Kidney capillary endothelial cell (primary cell): ENCODE results near the gene COL13A1.
A peak's percentile ranks its signal among the peaks of the same experiment; 100 is the strongest.

Experiments used
- DNase-seq: peaks from one replicate; pipeline ENCODE4 v3.0.0-alpha.2; 2018; ENCODE audit warnings: low spot score

The COL13A1 gene

DNA sequence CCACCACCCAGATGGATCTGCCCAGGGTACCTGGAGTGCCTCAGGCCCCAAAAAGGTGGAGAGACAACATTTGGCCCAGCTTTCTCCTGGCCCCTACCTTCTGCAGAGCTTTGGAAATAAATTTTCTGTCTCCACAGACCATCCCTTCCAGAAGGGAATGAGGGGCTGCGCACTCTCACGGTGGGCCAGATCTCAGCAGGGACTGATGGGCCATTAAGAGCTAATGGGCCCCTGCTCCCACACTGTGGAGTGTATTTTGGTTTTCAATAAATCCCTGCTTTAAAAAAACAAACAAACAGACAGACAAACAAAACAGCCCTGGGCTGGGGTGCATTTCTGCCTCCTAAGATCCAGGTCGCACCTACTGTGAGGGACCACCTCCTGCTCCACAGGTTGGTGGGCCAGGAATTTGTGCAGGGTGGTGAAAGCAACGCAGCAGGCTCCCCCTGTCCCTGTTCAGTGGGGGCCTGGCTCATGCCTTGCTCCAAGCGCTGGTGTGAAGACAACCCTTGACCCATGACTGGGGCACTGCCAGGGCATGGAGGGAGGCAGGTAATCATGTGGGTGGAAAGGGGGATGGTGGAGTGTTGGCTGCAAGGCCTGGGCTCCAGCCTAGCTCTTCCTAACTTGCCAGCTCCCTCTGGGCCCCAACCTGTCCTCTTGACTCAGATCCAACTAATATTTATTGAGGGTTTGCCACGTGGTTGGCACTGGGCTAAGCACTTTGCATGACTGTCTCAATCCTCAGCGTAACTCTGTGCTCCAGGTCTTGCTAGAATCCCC is 88.5 kb downstream of the COL13A1 start:
- DNase-seq, result no peak

DNA sequence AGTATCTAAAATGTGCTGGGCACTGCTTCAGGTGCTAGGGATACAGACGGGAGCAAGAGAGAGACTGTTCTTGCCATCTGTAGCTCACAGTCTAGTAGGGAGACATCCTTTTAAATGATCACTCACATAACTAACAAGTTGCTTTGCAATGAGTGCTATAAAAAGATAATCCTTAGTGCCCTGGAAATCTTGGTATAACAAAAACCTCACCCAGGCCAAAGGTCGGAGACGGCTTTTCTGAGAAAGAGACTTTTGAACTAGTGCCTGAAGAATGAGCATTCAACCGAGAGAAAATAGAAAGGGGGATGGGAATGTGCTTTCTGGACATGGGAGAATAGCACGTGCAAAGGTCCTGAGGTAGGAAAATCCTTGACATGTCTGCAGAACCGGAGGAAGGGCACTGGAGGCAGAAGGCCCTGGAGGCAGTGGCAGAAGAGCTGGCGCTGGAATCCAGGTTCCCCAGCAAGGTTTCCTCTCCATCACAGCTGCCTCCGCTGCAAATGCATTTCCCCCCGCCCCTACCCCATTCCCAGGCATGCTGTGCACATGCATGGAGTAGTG is 89.4 kb downstream of the COL13A1 start:
- DNase-seq, result no peak

DNA sequence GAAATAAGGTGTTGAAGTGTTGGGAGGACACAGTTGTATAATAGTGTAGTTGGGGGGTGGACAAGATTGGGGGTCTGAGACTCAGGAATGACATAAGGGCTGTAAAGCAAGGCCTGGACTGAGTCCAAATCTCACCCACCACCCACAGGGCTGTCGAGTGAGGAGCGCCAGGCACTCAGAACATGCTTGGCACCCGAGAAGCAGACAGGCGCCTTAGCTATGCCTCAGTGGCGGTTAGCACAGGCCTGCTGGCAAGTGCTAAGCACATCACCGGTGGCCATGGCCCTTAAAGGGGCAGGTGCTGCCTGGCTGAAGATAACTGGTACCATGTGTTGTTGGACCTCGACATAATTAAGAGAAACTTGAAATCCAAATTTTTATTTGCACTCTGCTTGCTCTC is 90.7 kb downstream of the COL13A1 start:
- no peak for DNase-seq

DNA sequence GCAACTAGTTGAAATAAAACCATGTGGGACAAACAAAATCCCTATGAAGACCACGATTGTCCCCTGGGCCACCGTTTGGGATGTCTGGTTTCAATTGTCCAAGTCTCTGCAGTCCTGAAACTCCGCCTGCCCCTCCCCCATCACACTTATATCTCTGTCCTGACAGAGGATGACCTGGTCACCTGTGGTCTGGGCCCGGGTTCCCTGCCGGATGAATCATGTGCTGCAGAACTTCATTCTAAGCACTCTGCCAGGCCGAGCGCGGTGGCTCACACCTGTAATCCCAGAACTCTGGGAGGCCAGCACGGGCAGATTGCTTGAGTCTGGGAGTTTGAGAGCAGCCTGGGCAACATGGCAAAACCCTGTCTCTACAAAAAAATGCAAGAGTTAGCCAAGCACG is 91.1 kb downstream of the COL13A1 start:
- DNase-seq, result no peak

DNA sequence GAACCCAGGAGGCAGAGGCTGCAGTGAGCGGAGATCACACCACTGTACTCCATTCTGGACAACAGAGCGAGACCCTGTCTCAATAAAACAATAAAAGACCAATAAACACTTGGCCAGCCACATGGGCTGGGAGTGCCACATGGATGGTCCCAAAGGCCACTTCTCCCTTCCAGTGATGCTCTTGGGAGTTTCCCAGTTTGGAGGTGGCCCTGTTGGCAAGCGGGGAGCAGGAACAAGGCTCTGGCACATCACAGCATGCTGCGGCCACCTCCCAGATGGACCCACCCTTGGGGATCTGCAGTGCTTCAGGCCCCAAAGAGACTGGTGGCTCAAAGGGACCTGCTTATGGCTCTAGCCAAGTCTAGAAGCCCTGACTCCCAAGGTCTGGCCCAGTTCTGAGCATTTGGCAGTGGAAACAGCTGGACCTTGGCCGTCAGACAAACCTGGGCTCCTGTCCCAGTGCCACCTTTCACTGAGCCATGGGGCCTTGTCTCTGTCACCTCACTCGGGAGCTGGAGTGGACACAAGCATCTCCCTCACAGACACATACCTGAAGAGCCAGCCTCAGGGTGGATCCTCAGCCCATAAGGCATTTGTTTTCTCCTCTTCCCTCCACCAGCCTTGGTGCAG is 91.7 kb downstream of the COL13A1 start:
- DNase-seq, result no peak

DNA sequence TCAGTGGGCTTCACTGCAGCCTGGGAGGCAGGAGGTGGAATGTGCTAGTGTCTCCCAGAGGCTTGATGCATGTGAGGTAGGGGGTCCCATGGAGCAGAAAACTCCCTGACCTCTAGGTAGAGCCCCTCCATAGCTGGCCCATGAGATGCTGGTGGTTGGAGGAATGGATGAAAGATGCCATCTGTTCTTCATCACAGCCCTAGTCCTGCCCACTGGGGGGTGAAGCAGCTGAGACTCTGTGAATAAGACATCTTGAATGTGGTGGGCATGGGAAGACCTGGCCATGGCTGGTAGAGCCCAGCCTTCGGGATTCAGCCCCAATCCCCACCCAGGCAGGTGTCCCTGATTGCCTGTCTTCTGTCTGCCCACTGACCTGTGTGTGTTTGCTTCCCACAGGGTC is 92.5 kb downstream of the COL13A1 start:
- no peak for DNase-seq

DNA sequence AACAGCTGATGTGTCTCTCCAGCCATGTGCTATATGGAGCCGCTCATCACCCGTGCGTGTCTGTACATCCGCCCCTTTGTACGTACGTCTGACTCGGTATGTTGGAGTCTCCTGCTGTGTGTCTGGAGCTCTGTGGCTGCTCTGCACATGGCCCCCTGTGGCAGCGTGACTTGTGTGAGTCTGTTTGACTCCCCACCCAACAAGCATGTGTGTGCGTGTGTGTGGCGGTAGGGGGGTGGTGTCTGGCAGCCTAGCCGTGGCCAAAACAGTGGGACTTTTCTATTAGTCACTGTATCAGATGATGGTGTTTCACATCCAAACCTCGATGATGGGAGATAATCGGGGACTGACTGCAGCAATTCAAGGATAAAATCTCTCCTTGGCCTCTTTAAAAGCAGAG is 94.1 kb downstream of the COL13A1 start:
- no peak for DNase-seq

DNA sequence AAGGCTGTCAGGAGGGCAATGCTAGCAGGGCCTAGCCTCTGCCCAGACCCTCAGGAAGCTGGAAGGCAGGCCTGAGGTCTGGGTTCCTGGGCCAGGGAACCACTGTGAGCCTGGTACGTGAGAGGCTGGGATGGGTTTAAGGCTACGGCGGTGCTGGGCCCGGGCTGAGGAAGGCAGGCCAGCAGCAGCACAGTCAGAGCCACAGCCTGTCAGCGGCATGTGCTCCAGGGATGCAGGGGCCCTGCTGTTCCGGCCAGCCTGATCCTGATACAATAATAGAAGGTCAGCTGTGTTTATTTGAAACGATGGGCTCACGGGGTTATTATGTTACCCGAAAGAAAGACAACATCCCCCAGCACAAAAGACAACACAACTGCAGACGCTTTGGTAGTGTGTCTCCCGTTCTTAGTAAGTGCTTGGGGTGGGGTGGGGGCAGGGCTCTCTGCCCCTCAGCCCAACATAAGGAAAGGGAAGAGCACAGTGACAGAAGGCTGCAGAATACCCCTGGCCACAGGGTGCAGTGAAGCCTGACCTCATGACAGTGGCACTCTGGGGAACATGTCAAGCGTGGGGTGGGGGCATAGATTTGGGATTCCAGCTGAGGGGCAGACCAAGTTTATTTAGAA is 95.0 kb downstream of the COL13A1 start:
- DNase-seq, result no peak

DNA sequence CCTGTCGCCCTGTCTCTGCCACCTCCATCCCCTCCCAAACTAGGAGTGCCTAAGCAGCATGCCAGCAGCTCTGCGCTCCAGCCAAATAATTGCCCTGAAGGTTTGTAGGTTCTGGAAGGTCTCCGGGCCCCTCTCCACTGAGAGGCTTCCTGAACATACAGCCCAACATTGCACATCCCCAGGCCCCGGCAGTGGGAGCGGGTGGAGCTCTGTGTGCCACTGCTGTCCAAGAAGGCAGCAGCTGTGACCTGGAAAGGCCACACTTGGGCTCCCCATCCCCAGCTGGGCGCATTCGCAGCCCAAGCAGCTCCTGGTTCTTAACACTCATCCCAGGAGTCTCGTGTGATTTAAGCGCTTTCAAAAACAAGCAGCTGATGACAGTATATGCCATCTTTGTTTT is 95.7 kb downstream of the COL13A1 start:
- no peak for DNase-seq

DNA sequence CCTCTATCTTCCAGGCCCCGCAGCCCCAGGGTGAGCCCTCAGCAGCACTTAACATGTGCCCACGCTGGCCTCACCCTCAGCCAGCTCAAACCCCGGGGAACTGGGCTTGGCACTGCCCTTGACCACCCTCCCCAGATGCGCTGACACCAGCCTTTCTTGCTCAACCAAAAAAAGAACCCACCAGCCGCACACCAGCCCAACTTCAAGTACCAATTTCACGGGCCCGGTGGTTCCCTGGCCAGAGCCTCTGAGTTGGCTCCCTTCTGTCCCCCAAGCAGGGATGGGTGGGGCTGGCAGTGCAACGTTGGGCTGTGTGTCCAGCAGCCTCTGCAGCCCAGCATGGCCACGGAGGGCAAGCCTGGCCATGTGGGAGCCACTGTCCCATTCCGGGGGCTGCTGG is 96.3 kb downstream of the COL13A1 start:
- no peak for DNase-seq

DNA sequence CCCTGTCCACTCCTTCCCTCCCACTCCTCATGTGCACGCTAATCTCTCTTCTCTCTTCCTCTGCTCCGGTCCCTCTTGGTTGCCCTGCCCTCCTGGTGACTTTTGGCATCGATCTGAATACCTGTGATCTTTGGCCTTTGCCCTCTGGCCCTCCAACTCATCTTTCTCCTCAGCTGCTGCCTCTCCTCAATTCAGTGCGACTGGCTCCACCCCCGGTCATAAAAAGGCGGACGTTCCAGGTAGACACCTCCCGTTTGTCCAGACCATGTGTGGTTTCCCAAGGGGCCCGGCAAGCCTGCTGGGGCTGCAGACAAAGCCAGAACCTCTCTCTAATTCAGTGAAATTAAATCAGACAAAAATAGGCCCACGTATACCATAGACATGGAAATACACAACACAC is 96.8 kb downstream of the COL13A1 start:
- DNase-seq, result no peak

DNA sequence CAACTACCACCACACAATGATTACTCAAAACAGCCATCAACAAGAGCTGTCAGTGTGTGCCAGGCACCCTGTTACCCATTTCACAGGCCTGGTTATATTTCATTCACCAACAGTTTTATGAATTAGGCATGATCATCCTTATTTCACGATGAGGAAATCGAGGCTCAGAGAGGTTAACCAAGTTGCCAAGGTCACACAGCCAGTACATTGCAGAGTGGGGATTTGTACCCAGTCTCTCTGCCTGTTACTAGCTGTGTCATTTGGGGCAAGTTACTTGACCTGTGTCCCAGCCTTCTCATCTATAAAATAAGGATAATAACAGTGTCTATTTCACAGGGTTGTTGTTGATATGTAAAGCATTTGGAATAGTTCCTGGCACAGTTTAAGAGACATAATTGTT is 97.2 kb downstream of the COL13A1 start:
- no peak for DNase-seq

DNA sequence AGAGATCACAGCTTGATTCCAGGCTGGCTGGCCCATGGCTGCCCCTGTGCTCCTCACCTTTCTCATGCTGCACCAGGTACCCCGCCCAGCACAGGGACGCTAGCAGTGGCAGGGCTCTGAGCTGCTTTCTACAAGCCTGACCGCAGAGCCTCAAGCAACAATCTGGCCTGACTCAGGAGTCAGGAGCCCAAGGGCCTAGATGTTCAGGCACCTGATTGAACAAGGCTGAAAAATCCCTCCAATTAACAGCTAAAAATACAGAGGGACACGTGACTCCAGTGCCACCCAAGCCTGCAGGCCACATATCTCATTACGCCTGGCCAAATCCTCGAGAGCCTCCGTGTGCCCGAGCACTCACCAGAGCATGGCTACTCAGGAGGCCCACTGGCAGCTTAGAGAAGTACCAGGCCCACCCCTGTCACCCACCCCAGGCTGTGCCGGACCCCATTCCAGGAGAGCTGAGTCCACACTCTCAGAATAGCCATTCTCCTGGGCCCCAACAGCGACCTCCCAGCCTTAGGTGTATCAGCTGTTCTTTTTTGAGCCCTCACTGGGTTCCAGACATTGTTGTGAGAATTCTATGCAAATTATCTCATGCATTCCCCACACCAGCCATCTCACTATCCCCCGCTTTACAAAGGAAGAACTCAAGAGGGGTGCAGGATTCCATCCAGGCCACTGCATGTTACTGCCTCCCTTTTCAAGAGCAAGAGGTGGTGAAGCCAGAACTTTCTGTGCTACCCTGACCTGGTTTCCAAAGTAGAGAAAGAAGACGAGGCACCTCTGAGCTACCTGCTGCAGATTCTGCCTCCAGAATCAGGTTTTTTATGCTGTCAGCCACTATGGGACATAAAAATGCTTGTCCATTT is 98.3 kb downstream of the COL13A1 start:
- DNase-seq, result no peak

DNA sequence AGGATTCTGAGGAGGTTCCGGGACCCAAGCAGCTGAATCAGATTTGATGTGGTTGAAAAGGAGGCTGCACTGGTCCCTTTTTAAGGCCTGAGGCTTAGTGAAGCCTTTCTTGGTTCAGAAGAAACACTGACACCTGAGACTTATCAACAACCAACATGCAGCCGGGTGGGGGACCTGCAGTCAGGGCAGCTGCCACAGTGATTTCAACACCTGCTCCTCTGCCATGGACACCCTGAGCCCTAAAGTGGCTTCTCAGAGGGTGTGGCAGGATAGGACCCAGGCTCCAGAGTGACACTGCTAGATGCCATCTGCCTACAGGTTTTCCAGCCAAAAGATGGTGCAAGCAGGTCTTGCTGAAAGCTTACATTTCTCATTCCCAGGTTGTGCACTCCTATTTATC is 99.3 kb downstream of the COL13A1 start:
- DNase-seq, result no peak

DNA sequence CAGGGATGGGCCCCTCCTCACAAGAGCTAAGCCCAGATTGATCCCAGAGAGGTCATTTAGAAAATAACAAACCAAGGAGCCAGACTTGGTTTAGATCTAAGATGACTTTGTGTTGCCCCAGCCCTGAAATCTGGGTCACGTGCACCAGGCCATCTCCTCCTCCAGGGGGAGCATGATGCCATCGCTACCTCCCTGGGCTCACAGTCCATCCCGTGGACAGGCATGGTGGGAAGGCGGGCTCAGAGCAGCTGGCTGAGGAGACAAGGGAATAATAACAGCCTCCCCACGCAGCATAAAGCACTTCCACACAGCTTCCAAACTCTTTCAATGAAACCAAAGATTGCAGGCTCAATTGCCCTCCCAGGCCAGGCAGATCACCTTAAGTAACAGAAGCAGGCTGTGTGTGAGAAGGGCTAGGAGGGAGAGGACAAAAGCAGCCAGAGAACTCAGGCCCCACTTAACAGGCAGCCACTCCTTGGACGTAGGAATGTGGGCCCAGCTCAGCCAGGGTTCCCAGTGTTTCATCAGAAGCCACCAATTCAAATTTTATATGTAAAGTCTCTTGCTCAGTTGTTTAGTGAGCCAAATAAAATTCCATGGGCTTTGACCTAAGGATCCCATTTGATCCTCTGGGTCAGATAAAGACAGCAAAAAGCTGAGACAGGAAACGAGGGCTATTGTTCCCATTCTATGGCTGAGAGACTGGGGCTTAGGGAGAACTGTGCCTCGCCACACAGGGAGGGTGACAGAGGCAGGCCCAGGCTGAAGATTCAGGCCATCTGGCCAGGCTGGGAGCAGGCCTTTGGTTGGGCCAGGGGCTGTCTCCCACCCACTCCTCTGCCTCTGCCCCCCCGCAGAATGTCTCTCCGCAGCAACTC is 100.2 kb downstream of the COL13A1 start:
- peak; percentile 34 for DNase-seq

DNA sequence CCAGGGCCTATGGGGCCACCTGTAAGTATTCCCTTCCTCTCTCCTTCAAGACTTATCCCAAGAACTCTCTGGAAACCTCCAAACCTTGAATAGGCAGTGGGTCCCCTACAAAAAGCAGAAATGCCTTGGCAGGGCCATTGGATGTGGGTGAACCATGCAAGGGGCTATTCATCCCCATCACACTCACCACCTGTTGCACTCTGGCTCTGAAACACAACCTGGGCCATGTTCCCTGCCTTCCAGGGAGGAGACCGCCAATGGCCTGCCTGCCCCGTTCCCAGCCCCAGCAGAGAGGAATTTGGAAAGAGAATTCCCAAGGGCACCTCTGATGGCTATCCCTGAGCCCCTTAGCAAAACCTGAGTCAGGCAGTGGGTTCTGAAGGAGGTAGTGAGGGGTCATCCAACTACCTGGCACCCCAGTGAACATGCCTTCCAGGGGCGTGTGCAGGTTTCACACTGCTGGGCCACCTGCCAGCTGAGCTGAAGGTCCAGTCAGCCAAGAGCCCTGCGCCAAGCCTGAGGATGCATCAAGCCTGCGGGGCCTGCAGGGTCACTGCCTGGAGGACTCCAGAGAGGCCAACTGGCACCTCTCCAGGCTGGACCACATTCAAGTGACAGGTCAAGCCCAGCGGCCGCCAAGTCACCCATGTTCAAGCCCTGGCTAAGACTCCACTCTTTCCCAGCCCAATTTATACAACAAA is 101.3 kb downstream of the COL13A1 start:
- DNase-seq, result no peak

DNA sequence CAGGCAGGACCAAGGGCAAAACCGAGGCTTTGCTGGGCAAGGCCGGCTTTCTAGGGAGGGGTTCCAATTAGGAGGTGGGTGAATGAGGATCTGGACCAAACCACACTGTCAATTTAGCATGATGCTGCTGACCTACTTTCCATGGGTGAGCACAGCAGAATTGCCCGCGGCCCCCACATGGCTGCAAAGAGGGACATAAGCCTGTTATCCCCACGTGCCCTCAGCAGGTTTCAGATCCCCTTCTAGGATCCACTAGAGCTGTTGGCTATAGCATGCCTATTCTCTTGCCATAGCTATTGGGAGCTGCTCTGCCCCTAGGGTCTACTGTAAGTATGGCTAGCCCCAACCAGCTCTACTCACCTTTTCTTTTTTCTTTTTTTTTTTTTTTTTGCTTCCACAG is 102.8 kb downstream of the COL13A1 start:
- DNase-seq, result no peak

DNA sequence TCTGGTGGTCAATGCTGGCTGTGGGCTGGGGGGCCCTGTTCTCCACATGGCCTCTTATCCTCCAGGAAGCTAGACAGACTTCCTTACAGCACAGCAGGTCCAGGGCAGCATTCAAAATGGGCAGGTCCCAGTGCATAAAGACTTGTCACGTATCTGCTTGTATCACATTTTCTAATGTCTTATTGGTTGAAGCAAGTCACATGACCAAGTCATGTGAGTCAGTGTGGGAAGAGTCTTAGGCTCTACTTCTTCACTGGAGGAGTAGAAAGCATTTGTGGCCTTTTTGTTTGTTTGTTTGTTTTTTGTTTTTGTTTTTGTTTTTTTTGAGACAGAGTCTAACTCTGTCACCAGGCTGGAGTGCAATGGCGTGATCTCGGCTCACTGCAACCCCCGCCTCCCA is 104.7 kb downstream of the COL13A1 start:
- DNase-seq, result no peak

DNA sequence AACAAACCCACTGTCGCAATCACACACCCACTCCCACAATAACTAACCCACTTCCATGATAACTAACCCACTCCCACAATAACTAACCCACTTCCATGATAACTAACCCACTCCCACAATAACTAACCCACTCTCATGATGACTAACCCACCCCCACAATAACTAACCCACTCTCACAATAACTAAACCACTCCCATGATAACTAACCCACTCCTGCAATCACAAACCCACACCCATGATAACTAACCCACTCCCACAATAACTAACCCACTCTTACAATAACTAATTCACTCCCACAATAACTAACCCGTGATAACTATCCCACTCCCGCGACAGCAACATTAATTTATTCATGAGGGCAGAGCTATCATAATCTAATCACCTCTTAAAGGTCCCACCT is 105.8 kb downstream of the COL13A1 start:
- DNase-seq, result no peak

DNA sequence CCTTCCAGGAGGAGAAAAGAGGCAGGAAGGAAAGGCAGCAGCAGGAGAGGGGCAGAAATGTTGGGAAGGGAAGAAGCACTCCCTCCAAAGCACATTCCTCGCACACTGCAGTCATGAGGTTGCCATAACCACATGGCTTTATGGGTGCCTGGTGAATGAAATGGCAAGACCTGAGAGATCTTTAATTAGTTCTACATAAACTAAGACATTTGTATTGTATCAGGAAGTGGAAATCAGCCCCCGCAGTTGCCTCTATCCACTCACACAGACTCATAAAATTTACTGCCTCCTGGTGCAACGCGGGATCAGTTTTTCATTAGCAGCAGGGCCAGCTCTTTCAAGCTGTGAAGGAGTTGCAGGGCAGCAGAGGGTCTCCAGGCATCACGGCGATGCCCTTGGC is 106.4 kb downstream of the COL13A1 start:
- no peak for DNase-seq

DNA sequence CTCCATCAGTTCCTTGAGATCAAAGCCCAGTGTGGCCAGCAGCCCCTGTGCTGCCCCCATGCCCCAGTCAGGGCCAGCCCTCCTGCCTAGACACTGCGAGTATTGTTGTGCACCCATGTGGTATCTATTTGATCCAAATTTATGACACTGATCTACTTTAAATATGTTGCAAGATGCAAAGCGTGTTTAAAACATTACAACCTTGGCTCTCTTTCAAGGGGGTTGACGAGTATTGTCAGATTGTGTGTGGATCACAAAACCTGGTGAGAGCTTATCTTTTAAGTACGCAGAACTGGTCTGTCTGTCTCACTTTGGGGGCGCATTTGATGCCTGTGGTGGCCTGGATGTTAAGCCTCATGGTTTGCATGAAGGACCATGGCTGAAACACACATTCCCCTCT is 108.9 kb downstream of the COL13A1 start:
- DNase-seq, result no peak
